Stimulated activated CD4-positive, alpha-beta T cell treated with anti-CD3 and anti-CD28 coated beads, Interleukin-12 subunit alpha, Interleukin-12 subunit beta, amount 100 ng/mL, for 48 hours (primary cell): ENCODE results near the gene BMP4.
"Not testable (repeated sequence)": the region's sequence is repeated elsewhere in the genome, so short reads cannot be mapped to it uniquely, and the experiment has no call there.

ENCODE experiments used
- DNase-seq, 3 donors: peaks; one replicate each; pipeline ENCODE4 v3.0.0-alpha.2; 2020; ENCODE audit warnings: low read depth in 2 of 3, low spot score in 1 of 3

The BMP4 gene

DNA sequence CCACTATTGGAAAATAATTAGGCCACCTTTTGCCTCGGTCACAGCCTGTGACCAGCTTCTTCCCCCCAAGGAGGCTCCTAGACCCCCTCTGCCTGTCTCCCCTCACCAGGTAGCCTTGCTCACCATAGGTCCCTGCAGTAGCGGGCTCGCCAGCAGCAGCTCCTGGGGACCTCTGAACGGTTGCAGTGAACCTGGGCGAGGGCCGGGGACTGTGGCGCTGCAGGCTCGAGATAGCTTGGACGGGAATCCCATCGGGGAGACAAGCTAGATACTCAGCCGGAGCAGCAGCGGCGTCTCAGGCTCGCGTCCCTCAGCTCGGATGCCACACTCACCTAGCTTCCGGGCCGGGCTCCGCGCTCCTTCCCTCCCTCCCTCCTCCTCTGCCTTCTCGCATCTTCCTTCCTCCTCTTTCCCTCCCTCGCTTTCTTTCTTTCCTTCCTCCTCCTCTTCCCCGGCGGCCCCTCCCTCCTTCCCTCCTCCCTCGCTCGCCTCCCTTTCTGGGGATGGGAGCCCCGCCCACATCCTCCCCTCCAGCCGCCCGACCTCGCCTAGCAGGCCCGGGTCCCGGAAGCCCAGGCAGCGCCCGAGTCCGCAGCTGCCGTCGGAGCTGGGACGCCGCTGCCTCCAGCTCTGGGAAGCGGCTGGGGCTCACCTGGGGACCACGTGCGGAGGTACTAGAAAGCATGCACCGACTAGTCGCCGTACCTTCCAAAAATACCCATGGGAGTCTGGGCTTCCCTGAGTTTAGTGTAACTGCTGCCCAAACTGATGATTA lies at the start of gene BMP4:
Gene BMP4, minus strand, starts transcription at position 399 of the 775 bp plus-strand sequence. CDS start 4,603 bp downstream, outside the sequence.
- DNase-seq, result peak in 2 of 3 donors; percentile 2 to 3

DNA sequence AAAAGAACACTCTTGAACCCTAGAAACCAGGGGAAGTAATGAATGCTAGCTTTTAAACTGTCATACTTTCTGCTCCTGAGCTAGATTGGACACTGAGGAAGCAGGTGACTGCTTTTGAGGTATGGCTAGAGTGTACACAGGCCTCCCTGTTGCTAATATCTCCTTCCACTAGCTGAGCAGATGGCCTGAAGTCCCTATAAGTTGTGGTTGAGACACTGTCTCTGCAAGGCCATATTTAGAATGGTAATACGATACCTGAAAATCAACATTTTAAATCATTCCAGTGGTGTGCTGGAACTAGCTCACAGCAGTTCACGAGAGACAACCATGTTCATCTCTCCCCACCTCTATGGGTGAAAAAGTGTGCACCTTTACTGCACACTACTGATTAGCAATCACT lies 46.4 kb upstream of the BMP4 start:
- no peak for DNase-seq

DNA sequence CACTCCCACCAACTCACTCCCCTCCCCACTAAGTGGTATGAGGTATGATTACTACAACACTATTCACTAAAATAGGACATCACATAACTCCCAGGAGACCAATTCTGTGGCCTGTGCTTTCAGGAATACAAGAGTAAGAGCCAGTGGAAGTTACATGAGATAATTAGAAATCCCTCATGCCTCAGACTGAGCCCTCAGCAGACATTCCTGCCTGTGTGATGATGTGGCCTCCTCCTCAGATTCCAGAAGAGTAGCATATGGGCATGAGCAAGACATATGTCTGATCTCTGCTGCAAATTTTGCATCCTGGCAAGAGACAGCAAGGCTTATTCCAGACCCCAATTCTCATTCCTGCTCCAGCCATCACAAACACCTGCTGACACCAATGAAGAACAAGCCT lies 46.0 kb upstream of the BMP4 start:
- DNase-seq, result no peak

DNA sequence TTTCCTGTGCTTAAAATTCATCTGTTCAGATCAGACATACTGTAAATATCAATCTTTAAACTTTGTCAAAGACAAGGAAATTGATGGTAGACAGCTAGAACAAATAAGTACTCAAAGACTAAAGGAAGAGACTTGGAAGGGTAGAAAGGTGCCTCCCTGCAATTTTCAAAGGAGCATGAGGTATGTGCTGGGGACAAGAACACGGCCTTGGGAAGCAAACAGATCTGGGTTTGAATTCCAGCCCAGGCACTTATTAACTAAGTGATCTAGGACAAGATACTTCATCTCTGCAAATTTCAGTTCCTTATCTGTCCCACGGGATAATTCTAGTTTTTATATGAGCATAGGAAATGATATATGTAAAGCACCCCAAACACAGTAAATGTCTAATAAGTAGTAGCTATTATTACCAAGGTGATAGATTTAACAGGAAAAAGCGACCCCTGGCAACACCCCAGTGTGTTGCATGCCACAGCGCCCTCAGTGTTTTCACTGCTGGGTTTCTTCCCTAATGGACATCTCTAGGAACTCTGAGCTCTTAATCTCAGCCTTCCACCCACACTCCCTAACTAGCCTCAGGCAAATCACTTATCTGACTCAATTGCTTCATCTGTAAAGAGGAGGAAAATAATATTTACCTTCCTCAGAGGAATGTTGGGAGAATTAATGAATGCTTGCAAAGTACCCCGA lies 44.7 kb upstream of the BMP4 start:
- no peak for DNase-seq

DNA sequence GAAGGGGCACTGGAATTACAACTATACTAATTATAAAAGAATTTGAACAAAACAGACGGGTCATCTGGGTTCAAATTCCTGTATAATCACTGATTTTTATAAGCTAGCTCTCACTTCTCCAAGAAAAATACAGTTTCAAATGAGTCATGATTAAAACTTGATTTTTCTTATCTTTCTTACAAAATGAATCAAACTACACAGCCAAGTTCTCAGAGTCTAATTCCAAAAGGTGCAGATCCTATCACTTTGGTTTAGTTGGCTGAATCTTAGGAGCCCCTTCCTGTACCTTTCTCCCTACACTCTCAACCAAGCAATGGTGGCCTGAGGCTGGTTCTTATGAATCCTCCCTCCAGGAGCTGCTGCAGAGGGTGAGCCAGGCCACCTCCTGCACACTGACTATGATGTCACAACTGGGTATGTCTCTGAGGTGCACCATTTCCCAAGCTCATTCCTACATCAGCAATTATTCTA lies 43.8 kb upstream of the BMP4 start:
- DNase-seq, result no peak

DNA sequence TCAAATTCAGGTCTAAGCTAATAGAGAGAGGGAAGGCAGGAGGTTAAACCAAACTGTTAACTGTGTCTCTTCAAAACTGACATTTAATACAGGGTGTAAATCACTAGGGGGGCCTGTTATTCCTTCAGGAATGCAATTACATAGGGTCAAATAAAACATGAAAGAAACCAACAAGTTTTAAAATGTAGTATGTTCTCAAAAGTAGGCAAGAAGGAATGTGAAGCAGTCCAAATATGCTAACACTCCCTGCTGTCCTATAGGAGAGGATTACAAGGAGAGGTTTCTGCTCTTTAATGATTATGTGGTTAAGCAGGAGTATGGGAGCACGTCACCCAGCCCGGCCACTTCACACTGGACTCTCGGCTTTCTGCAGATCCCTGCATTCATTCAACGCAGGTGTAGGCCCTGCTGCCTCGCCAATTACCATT lies 42.5 kb upstream of the BMP4 start:
- no peak for DNase-seq

DNA sequence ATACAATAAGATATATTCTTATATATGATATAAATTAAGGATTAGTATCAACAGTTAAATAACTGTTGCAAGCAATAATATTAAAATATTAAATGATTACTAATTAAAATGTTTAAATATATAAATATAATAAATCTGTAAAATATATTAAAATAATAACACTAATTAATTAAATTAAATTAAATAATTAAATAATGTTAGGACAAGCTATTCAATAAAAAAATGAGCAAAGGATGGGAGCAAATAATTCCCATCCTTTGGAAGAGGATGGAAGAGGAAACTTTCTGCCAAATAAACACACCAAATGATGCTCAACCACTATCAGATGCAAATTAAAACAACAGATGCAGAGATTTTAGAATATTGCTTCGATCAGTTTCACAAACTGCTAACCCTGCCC lies 39.4 kb upstream of the BMP4 start:
- DNase-seq, result no peak

DNA sequence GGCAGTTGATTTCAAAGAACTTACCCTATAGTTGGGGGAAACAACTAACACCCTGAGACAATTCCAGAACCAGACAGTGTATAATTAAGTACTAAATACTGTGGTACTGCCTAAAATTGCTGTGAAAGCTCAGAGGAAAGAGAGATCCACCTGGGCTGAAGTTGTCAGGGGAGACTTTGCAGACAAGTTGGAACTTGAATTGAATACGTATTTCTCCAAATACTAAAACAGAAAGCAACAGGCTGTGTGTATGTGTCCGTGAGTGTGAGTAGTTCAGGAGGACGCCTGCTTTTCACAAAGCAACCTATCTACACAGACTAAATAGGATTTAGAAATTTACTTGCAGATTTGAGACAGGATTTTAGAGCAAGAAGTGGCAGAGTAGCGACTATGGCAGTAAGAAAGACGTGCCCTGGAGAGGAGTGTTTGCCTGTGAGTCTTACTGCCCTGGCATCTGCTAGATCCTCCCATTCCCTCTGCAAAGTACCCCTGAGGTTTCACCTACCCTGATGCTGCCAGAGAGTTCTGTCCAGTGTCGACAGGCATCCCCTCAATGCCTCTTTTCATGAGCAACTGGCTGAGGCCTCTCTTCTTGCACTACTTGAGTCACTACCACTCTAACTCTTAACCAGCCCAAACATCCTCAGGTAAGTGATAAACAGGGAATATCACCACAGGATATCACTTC lies 37.4 kb upstream of the BMP4 start:
- no peak for DNase-seq

DNA sequence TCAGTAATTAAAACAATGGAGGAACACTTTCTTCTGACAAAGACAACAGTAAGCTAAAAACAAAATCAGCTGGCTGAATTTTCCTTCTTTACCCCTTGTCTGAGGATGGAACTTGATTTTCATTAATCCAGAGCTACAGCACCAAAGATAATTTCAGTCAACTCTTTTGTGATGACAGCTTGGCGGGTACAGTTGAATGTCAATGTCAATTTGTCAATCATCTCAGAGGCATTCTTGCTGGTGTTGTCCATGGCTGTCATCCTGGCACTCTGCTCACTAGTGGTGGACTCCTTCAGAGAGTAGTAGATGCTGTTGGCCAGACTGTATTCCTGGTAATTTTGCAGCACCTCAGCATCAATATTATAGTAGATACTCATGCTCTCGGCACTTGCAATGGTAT lies 34.4 kb upstream of the BMP4 start:
- no peak for DNase-seq

DNA sequence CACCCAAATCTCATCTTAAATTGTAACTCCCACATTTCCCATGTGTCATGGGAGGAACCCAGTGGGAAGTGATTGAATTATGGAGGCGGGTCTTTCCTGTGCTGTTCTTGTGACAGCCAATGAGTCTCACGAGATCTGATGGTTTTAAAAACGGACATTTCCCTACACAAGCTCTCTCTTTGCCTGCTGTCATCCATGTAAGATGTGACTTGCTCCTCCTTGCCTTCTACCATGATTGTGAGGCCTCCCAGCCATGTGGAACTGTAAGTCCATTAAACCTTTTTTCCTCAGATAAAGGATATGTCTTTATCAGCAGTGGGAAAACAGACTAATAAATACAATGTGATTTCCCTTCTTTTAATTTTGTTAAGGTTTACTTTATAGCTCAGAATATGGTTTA lies 30.1 kb upstream of the BMP4 start:
- not testable (repeated sequence) for DNase-seq

DNA sequence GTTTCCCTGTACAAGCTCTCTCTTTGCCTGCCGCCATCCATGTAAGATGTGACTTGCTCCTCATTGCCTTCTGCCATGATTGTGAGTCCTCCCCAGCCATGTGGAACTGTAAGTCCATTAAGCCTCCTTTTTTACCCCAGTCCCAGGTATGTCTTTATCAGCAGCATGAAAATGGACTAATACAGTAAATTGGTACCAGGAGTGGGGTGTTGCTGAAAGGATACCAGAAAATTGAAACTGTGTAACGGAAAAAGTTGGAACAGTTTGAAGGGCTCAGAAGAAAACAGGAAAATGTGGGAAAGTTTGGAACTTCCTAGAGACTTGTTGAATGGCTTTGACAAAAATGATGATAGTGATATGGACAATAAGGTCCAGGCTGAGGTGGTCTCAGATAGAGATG lies 28.3 kb upstream of the BMP4 start:
- DNase-seq, result not testable (repeated sequence)

DNA sequence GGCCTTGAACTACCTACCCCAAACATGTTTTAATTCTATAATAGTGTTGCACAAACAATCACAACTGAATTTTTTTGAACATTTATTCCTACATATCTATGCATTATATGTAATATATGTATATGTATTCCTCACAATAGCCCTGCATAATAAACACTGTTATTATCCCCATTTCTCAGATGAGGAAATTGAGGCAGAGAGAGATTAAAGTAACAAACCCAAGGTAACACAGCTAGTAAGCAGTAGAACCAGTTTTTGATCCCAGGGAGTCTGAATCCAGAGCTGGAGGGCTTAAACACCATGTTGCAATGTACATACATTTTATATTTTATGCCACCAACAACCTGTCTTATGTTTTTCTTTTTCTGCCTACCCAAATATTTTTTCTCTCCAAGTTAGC lies 26.5 kb upstream of the BMP4 start:
- DNase-seq, result no peak

DNA sequence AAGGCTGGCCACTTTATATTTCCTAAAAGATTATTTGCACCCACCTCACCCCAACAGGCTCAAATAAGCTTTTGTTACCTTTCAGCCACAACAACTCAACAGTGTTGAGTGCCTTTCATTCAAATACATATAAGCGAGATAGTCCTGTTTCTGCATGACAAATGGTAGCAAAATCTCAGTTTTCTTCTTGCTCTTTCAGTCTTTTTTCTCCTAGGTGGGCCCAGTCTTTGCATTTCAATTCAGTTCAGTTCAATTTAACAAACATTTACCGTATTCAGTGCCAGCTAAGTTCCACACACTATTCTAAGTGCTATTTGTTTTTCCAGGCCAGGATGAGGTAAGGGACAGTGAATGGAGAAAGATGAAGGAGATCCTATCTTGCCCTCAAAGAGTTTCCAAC lies 25.9 kb upstream of the BMP4 start:
- no peak for DNase-seq

DNA sequence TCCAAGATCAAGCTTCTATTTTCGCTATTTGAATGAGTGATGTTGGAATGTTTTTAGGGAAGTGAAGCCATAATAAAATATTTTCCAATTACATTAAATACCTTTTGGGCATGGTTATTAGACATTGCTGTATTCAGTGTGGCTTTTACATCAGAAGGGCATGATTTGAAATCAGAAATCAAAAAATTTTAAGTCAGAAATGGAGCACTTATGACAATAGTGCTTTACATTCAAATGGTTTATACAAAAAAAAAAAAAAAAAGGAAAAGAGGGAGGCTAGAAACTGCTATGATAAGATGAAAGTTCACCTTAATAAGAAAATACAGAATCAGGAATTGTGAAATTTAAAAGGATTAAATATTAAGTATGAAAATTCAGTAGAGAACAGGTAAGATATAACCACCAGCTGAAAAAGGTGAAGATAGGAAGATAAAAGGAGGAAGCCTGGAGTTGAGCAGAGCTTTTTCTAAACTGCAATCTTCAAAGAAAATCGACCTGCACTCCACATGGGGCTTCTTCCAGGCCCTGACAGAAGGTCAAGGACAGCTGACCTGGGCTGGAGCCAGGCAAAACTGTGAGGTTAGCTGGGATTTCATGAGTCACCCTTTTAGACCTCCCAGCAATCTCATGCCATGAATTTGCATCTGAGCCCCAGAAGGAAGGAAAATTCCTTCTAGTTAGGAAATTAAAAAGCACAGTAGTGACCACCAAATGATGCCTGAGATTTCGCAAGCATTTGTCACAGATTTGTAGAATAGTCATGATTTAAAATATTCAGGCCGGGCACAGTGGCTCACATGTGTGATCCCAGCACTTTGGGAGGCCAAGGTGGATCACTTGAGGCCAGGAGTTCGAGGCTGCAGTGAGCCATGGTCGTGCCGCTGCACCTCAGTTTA lies 23.4 kb upstream of the BMP4 start:
- DNase-seq, result no peak

DNA sequence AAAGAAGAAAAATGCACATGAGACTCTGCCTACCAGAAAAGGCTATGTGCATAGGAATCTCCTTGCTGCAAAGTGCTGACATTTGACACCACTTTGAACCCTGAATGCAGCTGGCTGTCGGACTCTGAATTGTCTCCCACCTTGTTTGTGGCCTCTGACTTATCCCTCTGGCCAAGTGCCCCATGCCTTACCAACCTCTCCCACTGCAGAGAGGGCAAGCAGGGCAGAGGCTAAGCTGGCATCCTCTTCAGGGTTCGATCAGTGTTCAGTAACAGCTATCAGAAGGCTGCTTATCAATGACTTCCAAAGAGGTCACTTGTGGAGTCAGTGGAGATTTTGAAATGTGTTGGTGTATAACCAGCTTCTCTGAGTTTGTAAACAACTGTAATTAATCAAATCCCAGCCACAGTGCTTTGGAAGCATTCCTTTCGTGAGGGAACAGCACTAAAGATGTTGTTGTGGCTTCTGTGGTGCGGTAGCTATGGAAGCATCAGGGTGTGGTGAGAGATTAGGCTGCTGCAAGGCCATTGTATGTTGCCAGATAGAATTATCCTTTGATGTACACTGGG lies 22.6 kb upstream of the BMP4 start:
- DNase-seq, result no peak

DNA sequence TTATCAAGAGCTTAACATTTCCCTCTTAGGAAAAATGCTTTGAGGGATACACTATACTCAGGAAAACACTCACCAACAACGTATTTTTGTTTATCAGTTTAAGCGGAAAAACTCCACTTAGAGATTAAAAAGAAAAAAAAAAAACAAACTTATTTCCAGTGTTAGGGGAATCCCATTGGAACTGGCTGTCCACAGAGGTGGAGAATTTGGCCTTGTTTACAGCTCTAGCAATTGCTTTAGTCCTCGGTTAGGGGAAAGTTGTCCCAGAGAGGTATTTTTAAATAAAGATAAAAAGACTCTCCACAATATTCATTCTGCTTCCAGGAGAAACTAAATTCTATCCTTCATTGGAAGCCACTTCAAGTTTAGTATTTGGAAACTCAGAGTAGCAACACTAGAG lies 21.6 kb upstream of the BMP4 start:
- DNase-seq, result no peak

DNA sequence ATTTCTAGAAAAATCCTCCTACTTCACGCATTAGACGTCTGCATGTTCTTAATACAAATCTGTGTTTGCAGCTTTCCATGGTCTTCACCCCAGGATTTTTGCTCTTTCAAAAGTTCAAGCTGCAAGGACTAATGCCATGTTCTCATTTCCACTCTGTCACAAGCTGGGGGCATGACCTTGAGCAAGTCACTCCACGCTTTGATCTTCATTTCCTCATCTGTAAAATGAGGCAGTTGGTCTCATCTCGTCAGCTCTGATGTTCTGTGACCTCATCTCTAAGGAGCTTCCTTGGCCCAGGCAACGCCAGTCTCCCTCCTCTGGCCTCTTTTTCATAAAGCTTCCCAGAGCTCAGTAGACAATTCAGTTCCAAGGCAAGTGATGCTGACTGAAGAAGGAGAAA lies 18.8 kb upstream of the BMP4 start:
- no peak for DNase-seq

DNA sequence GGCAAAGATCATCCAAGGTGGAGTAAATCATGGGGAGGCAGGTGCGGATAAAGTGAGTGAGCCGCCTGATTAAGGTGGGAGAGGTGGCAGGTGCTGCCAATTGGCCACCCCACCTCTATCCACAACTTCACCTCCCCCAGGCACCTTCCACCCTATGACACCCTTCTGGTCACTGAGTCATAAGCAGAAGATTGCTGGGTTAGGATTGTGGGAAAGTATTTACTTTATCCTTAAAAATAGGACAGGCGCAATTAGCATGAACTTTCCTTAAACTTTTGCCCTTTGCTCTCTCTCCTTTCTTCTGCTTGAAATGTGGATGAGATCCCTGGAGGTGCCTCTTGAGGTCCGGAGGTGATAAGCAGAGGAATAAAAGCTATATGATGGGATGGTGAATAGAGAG lies 14.9 kb upstream of the BMP4 start:
- DNase-seq, result no peak

DNA sequence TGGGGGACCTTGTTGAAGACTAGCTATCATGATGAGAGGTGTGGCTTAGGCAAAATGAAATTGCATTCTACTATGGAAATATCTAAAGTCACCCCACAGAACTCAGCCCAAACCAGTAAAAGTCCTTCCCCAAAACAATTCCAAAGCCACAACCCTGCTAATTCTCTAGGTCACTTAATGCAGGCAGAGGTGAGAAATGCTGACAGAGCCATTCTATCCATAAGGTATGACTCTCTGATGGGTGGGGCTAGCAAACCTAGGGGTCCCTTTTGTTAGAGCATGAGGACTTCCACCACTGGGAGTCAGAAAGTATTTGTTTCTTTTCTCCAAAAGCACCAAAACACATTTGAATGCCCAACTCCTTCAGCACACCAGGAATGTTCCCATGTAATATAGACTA lies 12.7 kb upstream of the BMP4 start:
- no peak for DNase-seq

DNA sequence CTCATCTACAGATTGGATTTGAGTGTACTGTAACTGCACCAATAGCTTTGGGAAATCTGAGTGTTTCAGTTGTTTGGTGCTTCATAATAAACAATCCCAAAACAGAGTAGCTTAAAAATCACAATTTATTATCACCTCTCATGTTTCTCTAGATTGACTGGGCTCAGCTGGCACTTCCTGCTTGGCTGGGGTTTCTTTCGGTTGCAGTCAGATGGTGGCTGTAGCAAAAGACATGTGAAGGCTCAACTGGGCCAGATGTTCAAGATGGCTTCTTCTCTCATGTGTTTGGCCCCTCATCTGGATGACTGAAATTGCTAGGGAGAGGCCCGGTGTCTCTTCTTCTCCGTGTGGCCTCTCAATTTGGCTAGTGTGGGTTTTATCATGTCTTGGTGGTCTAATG lies 12.1 kb upstream of the BMP4 start:
- DNase-seq, result no peak

DNA sequence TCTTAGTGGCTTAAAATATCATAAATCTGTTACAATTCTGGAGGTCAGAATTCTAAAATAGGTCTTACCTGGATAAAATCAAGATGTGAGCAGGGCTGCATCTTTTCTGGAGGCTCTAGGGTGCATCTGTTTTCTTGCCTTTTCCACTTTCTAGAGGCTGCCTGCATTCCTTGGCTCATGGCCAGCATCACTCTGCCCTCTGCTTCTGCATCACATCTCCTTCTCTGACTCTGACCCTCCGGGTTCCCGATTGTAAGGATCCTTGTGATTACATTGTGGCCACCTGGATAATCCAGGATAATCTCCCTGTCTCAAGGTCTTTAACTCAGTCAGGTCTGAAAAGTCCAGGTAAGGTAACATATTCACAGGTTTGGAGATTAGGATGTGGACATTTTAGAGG lies 11.0 kb upstream of the BMP4 start:
- no peak for DNase-seq
